A549 (cell line): ENCODE data around the gene BRINP1. TPM values are rescaled to one million over a fixed set of nuclear protein-coding genes. Genes with fewer than 3 reads are reported as not detected.

ENCODE experiments used
- ATAC-seq, 2 experiments: fragments of 200-7000 bp in 1 of 2; fragments of >200 bp in 1 of 2; cut with Nextera tagmentation in 1 of 2; cut with Tn5 transposase in 1 of 2; 3 replicates each; pipeline versions ENCODE4 v1.8.0 to v1.9.1; 2018 to 2020; ENCODE audit warnings: mild to moderate bottlenecking in 1 of 2, moderate library complexity in 1 of 2
- CTCF ChIA-PET: fragments of 300-600 bp; sonication (Branson Sonifier 250); formaldehyde crosslinking; extraction: SDS; loops from one replicate; lab custom pipeline; 2021; ENCODE audit warnings: antibody characterized with exemption, inconsistent platforms; lab: Yijun Ruan, JAX
- POLR2A ChIA-PET: fragments of 350-600 bp; formaldehyde crosslinking; extraction: SDS; loops from one replicate; lab custom pipeline; 2021; ENCODE audit warnings: antibody characterized with exemption, inconsistent platforms; lab: Yijun Ruan, JAX
- DNase-seq, 2 experiments: peaks; one replicate each; pipeline versions ENCODE4 v3.0.0 to v3.0.0-alpha.2; 2011 to 2016; ENCODE audit warnings: low read depth in 1 of 2, low spot score in 1 of 2
- FAIRE-seq: peaks from 2 replicates; lab custom pipeline; 2011; peaks lifted over from hg19 to GRCh38; lab: Jason Lieb, UNC
- H3K27ac ChIP-seq, 2 experiments: fragments of >200 bp; sonication (Bioruptor Twin); formaldehyde crosslinking; 3 replicates each; pipeline ENCODE4 v1.5.1; 2016 to 2017
- H3K4me1 ChIP-seq: fragments of >200 bp; sonication (Bioruptor Twin); formaldehyde crosslinking; 3 replicates; pipeline ENCODE4 v1.6.1; 2016
- H3K4me2 ChIP-seq: fragments of >200 bp; sonication (Bioruptor Twin); formaldehyde crosslinking; 3 replicates; pipeline ENCODE4 v1.6.1; 2016
- H3K4me3 ChIP-seq: fragments of >200 bp; sonication (Bioruptor Twin); formaldehyde crosslinking; 3 replicates; pipeline ENCODE4 v1.5.1; 2016
- H3K9me3 ChIP-seq: fragments of >200 bp; sonication (Bioruptor Twin); formaldehyde crosslinking; 3 replicates; pipeline ENCODE4 v1.6.1; 2016
- BCL3 ChIP-seq: fragments of >200 bp; sonication (Bioruptor Twin); formaldehyde crosslinking; IDR thresholded peaks from 3 replicates; pipeline ENCODE4 v1.6.1; 2016
- CBX8 ChIP-seq: fragments of 200-600 bp; sonication (generic); IDR thresholded peaks from 2 replicates; pipeline ENCODE4 v1.6.1; 2016
- CEBPB ChIP-seq, 2 experiments: fragments of >200 bp in 1 of 2; sonication (Bioruptor Twin) in 1 of 2; formaldehyde crosslinking in 1 of 2; IDR thresholded peaks; 2 replicates each; pipeline ENCODE4 v1.6.1; 2012 to 2016
- EHF ChIP-seq: fragments of 250-450 bp; sonication (Bioruptor Pico); IDR thresholded peaks from 2 replicates; pipeline ENCODE4 v1.5.0; 2020; ENCODE audit warnings: mild to moderate bottlenecking
- EHMT2 ChIP-seq: fragments of 200-600 bp; sonication (generic); IDR thresholded peaks from 2 replicates; pipeline ENCODE4 v1.6.1; 2016; ENCODE audit warnings: antibody characterized with exemption, low read depth, mild to moderate bottlenecking, moderate library complexity
- FOSL2 ChIP-seq, 2 experiments: fragments of 450-650 bp in 1 of 2; fragments of >200 bp in 1 of 2; sonication (Bioruptor Twin) in 1 of 2; formaldehyde crosslinking; IDR thresholded peaks; 2 replicates each; pipeline versions ENCODE4 v1.5.0 to v1.6.1; 2016 to 2020; ENCODE audit warnings: mild to moderate bottlenecking in 1 of 2, moderate library complexity in 1 of 2
- FOXS1 ChIP-seq: fragments of 250-450 bp; sonication (Bioruptor Pico); IDR thresholded peaks from 2 replicates; pipeline ENCODE4 v1.5.0; 2020; ENCODE audit warnings: mild to moderate bottlenecking, moderate library complexity
- GATA3 ChIP-seq: IDR thresholded peaks from 2 replicates; pipeline ENCODE4 v1.6.1; 2012; ENCODE audit warnings: borderline replicate concordance
- HDAC2 ChIP-seq: fragments of 200-600 bp; sonication (generic); IDR thresholded peaks from 2 replicates; pipeline ENCODE4 v1.6.1; 2016
- HOXA7 ChIP-seq: fragments of 250-450 bp; sonication (Bioruptor Pico); IDR thresholded peaks from 2 replicates; pipeline ENCODE4 v1.5.0; 2020; ENCODE audit warnings: mild to moderate bottlenecking, moderate library complexity
- HOXB13 ChIP-seq: fragments of 250-450 bp; sonication (Bioruptor Pico); IDR thresholded peaks from 2 replicates; pipeline ENCODE4 v1.5.0; 2020; ENCODE audit warnings: low read depth, mild to moderate bottlenecking, moderate library complexity
- KDM5A ChIP-seq: fragments of 200-600 bp; sonication (generic); IDR thresholded peaks from 2 replicates; pipeline ENCODE4 v1.6.1; 2016; ENCODE audit warnings: antibody characterized with exemption, mild to moderate bottlenecking
- PBX3 ChIP-seq: IDR thresholded peaks from 2 replicates; pipeline ENCODE4 v1.6.1; 2012
- POLR2AphosphoS2 ChIP-seq: conservative IDR thresholded peaks from 2 replicates; pipeline ENCODE4 v1.6.1; 2012; ENCODE audit warnings: low read length, improper control_type of control experiment, inconsistent platforms
- RAD21 ChIP-seq, 2 experiments: fragments of >200 bp in 1 of 2; sonication (Bioruptor Twin) in 1 of 2; formaldehyde crosslinking in 1 of 2; IDR thresholded peaks in 1 of 2; conservative IDR thresholded peaks in 1 of 2; 2 replicates in 1 of 2; 3 replicates in 1 of 2; pipeline ENCODE4 v1.6.1; 2012 to 2018; ENCODE audit warnings: inconsistent platforms in 1 of 2
- RARB ChIP-seq: fragments of 250-450 bp; sonication (Bioruptor Pico); IDR thresholded peaks from 2 replicates; pipeline ENCODE4 v1.8.0; 2021; ENCODE audit warnings: mild to moderate bottlenecking, moderate library complexity
- RFX5 ChIP-seq: fragments of 450-650 bp; IDR thresholded peaks from 2 replicates; pipeline ENCODE4 v1.7.1; 2014; ENCODE audit warnings: antibody characterized with exemption, mild to moderate bottlenecking, moderate library complexity
- RNF2 ChIP-seq: fragments of 200-600 bp; sonication (generic); IDR thresholded peaks from 2 replicates; pipeline ENCODE4 v1.6.1; 2016; ENCODE audit warnings: low read depth, mild to moderate bottlenecking, antibody characterized with exemption, moderate library complexity, borderline replicate concordance
- SREBF2 ChIP-seq: fragments of 450-650 bp; IDR thresholded peaks from 2 replicates; pipeline ENCODE4 v1.6.1; 2014; ENCODE audit warnings: mild to moderate bottlenecking, moderate library complexity
- TFCP2L1 ChIP-seq: fragments of 250-450 bp; sonication (Bioruptor Pico); IDR thresholded peaks from 2 replicates; pipeline ENCODE4 v1.5.0; 2021; ENCODE audit warnings: mild to moderate bottlenecking
- ZNF302 ChIP-seq: fragments of 250-450 bp; sonication (Bioruptor Pico); IDR thresholded peaks from 2 replicates; pipeline ENCODE4 v1.9.0; 2021; ENCODE audit warnings: inconsistent platforms, mild to moderate bottlenecking, moderate library complexity
- ZSCAN20 ChIP-seq: fragments of 250-450 bp; sonication (Bioruptor Pico); IDR thresholded peaks from 2 replicates; pipeline ENCODE4 v1.8.0; 2022; ENCODE audit warnings: mild to moderate bottlenecking, moderate library complexity
- WGBS: methylation state at CpG from one replicate; pipeline ENCODE4 v1.1.6; 2017; ENCODE audit errors: missing lambda C conversion rate; 5-methylcytosine and 5-hydroxymethylcytosine counted together
- polyA plus RNA-seq, 4 experiments: library from polyadenylated mRNA; depleted of rRNA in 3 of 4; stranded (reverse); fragments of >200 nt; fragmentation: RNase III in 1 of 4; extraction: RNeasy Plus Mini Kit Qiagen cat#74134 plus additional on column Dnase treatment in 1 of 4; gene quantifications; 2 replicates in 3 of 4; 3 replicates in 1 of 4; pipeline ENCODE4 v1.2.3, GENCODE V29; 2011 to 2017
- TF ChIP-seq, protein P1 (sequence below): fragments of 200-600 bp; sonication (generic); IDR thresholded peaks from 2 replicates; pipeline ENCODE4 v1.6.1; 2016; ENCODE audit warnings: antibody characterized with exemption, mild to moderate bottlenecking, moderate library complexity
- TF ChIP-seq, protein P2 (sequence below): IDR thresholded peaks from 2 replicates; pipeline ENCODE4 v1.6.1; 2012

Gene BRINP1
- polyA plus RNA-seq, 2 of the 4 experiments (the other 2 are of a cell fraction) = 0.13 to 0.17 TPM

- H3K4me3 ChIP-seq = no peak overlapping the region
- WGBS = 0% methylated on average over 5 of the region's 5 CpGs
- no peak for TF ChIP-seq HOXB13 (CRISPR knock-in tag)
- TF ChIP-seq ZSCAN20 (CRISPR knock-in tag) = no peak
- no peak for TF ChIP-seq FOXS1 (CRISPR knock-in tag)
- no peak for TF ChIP-seq HDAC2
- no peak for TF ChIP-seq RFX5
- TF ChIP-seq FOSL2 (IDR thresholded peaks at IDR 0.05) = no peak
- TF ChIP-seq FOSL2 (CRISPR knock-in tag; IDR thresholded peaks at IDR 0.05) = no peak
- no peak for TF ChIP-seq HOXA7 (CRISPR knock-in tag)
- no peak for TF ChIP-seq SREBF2
- TF ChIP-seq PBX3 = no peak
- TF ChIP-seq RAD21 (conservative IDR thresholded peaks at IDR 0.05 in 1 of 2, IDR thresholded peaks at IDR 0.05 in 1 of 2) = no peak
- TF ChIP-seq CBX8 = no peak
- no peak for TF ChIP-seq TFCP2L1 (CRISPR knock-in tag)
- TF ChIP-seq KDM5A = no peak
- no peaks in the 10 kb centered on the region for H3K4me1 ChIP-seq
- no peak overlapping the region for H3K4me2 ChIP-seq
- H3K9me3 ChIP-seq = no peaks in the 10 kb centered on the region
- FAIRE-seq = no peak
- no peak for ATAC-seq
- no peak for DNase-seq
- ChIA-PET CTCF (interaction anchor here (0.9 kb wide), 1 partner anchor 10 kb away, joined by 3 read pairs; no protein-coding TSS in a partner anchor), POLR2A (no interaction called here)
- H3K27ac ChIP-seq = no peak overlapping the region
These were observed 58.5 kb downstream of the BRINP1 start for GRCh38 chr9:119310741-119311140.

DNA sequence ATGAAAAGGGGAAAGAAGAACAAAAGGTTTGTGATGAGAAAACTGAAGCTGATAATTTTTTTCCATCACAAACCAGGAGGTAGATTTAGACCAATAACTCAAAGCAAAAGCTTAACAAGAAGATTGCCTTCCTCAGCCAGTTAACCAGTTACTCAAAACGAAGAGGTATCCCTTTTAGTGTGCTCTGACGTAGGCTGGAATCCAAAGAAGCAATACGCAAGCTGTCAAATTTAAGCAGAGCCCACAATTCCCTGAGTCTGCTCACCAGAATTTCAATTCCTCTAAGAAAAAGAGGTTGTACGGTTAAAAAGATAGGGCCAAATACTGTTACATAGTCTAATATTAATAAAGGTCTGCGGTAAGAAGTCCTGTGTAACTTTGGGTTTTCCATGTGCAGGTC lies 61.8 kb downstream of the BRINP1 start:
- 31% methylated on average over 5 of the region's 5 CpGs for WGBS
- no peak for ATAC-seq
- TF ChIP-seq, protein P1, sequence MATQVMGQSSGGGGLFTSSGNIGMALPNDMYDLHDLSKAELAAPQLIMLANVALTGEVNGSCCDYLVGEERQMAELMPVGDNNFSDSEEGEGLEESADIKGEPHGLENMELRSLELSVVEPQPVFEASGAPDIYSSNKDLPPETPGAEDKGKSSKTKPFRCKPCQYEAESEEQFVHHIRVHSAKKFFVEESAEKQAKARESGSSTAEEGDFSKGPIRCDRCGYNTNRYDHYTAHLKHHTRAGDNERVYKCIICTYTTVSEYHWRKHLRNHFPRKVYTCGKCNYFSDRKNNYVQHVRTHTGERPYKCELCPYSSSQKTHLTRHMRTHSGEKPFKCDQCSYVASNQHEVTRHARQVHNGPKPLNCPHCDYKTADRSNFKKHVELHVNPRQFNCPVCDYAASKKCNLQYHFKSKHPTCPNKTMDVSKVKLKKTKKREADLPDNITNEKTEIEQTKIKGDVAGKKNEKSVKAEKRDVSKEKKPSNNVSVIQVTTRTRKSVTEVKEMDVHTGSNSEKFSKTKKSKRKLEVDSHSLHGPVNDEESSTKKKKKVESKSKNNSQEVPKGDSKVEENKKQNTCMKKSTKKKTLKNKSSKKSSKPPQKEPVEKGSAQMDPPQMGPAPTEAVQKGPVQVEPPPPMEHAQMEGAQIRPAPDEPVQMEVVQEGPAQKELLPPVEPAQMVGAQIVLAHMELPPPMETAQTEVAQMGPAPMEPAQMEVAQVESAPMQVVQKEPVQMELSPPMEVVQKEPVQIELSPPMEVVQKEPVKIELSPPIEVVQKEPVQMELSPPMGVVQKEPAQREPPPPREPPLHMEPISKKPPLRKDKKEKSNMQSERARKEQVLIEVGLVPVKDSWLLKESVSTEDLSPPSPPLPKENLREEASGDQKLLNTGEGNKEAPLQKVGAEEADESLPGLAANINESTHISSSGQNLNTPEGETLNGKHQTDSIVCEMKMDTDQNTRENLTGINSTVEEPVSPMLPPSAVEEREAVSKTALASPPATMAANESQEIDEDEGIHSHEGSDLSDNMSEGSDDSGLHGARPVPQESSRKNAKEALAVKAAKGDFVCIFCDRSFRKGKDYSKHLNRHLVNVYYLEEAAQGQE = no peak
- TF ChIP-seq EHF (CRISPR knock-in tag) (no peak), GATA3 (no peak)
- no peak overlapping the region for H3K4me3 ChIP-seq
- CTCF ChIA-PET = no interaction called here
- FAIRE-seq = no peak
- H3K27ac ChIP-seq = no peak overlapping the region
- H3K9me3 ChIP-seq = no peaks in the 10 kb centered on the region
- POLR2A ChIA-PET = no interaction called here
- DNase-seq = no peak
- H3K4me1 ChIP-seq = no peaks in the 10 kb centered on the region
- no peak overlapping the region for H3K4me2 ChIP-seq

GRCh38 chr9:119304555-119304954 lies 64.7 kb downstream of the BRINP1 start:
- no peak for DNase-seq
- ChIA-PET CTCF (no interaction called here), POLR2A (no interaction called here)
- no peak for TF ChIP-seq EHMT2
- TF ChIP-seq RNF2 = no peak
- TF ChIP-seq BCL3 = no peak
- TF ChIP-seq, protein P2, sequence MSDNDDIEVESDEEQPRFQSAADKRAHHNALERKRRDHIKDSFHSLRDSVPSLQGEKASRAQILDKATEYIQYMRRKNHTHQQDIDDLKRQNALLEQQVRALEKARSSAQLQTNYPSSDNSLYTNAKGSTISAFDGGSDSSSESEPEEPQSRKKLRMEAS = no peak
- no peak for TF ChIP-seq RARB (CRISPR knock-in tag)
- no peak for TF ChIP-seq POLR2AphosphoS2
- no peak for TF ChIP-seq CEBPB (IDR thresholded peaks at IDR 0.05)
- no peak for TF ChIP-seq HOXA7 (CRISPR knock-in tag)
- TF ChIP-seq ZNF302 (CRISPR knock-in tag) = no peak
- TF ChIP-seq TFCP2L1 (CRISPR knock-in tag) = no peak
- no peaks in the 10 kb centered on the region for H3K4me1 ChIP-seq
- no peaks in the 10 kb centered on the region for H3K9me3 ChIP-seq
- no peak for ATAC-seq
- 0% methylated on average over 3 of the region's 3 CpGs for WGBS
- no peak overlapping the region for H3K4me2 ChIP-seq
- FAIRE-seq = no peak
- H3K4me3 ChIP-seq = no peak overlapping the region
- H3K27ac ChIP-seq = no peak overlapping the region
